ENCODE measurements around the gene ATP13A1. TPM values are rescaled to one million over a fixed set of nuclear protein-coding genes. Genes with fewer than 3 reads are reported as not detected.

The ATP13A1 gene
- total RNA-seq, 4 donors from 2014 or later: 90.5 to 196 (median 171) TPM

DNA sequence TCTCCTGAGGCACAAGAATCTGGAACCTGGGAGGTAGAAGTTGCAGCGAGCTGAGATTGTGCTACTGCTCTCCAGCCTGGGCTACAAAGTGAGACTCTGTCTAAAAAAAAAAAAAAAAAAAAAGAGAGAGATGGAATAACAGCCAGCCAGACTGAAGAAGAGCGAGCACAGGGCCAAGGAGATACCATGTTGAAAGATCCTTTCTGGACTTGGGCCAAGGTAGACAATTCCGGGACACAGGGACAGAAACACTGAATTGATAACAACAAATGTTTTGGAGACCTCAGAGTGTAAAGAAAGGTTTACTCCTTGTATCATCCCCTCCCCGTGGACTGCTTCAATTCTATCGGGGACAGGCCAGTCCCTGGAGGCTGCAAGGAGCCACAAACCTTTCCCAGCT is 40.1 kb downstream of the ATP13A1 start:
- H3K9me3 ChIP-seq: no peaks in the 10 kb centered on the region
- TF ChIP-seq POLR2AphosphoS5 (IDR thresholded peaks at IDR 0.05) (no peak), EP300 (IDR thresholded peaks at IDR 0.05) (no peak), POLR2A (IDR thresholded peaks at IDR 0.05) (no peak)
- TF ChIP-seq, protein P1, sequence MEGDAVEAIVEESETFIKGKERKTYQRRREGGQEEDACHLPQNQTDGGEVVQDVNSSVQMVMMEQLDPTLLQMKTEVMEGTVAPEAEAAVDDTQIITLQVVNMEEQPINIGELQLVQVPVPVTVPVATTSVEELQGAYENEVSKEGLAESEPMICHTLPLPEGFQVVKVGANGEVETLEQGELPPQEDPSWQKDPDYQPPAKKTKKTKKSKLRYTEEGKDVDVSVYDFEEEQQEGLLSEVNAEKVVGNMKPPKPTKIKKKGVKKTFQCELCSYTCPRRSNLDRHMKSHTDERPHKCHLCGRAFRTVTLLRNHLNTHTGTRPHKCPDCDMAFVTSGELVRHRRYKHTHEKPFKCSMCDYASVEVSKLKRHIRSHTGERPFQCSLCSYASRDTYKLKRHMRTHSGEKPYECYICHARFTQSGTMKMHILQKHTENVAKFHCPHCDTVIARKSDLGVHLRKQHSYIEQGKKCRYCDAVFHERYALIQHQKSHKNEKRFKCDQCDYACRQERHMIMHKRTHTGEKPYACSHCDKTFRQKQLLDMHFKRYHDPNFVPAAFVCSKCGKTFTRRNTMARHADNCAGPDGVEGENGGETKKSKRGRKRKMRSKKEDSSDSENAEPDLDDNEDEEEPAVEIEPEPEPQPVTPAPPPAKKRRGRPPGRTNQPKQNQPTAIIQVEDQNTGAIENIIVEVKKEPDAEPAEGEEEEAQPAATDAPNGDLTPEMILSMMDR (IDR thresholded peaks at IDR 0.05): no peak
- H3K36me3 ChIP-seq: peaks cover 8% of the 10 kb centered on the region
- DNase-seq (ENCODE audit: low spot score in 2 of 2): no peak
- peaks cover 23% of the 10 kb centered on the region for H3K4me1 ChIP-seq
- H3K4me3 ChIP-seq: no peak overlapping the region
- 60% methylated on average over 5 of the region's 5 CpGs for WGBS
- H3K27me3 ChIP-seq: no peaks in the 10 kb centered on the region
- no peak overlapping the region for H3K27ac ChIP-seq

DNA sequence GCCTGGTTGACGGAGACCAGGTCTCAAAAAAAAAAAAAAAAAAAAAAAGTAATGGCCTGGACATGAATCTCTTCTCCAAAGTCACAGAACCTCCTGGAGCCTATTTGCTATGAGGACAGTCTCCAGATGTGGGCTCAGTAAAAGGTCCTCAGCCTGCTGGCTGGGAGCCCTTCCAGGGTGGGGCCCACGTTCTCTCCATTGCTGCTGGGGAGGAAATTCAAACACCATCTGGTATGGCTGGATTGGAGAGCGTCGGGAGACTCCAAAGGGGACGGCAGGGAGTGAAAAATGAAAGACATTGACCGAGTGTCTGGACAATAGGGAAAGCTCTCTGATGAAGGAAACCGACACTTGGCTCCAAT is 43.6 kb downstream of the ATP13A1 start:
- WGBS: 81% methylated on average over 7 of the region's 7 CpGs
- Histone ChIP-seq H3K27ac (no peak overlapping the region), H3K36me3 (peaks cover 8% of the 10 kb centered on the region), H3K4me1 (peaks cover 17% of the 10 kb centered on the region), H3K27me3 (no peaks in the 10 kb centered on the region), H3K9me3 (no peaks in the 10 kb centered on the region), H3K4me3 (no peak overlapping the region)
- no peak for DNase-seq (ENCODE audit: low spot score in 2 of 2)
- no peak for TF ChIP-seq POLR2A (IDR thresholded peaks at IDR 0.05)
- no peak for TF ChIP-seq POLR2AphosphoS5 (IDR thresholded peaks at IDR 0.05)
- no peak for TF ChIP-seq EP300 (IDR thresholded peaks at IDR 0.05)
- TF ChIP-seq, protein P1 (IDR thresholded peaks at IDR 0.05): no peak

DNA sequence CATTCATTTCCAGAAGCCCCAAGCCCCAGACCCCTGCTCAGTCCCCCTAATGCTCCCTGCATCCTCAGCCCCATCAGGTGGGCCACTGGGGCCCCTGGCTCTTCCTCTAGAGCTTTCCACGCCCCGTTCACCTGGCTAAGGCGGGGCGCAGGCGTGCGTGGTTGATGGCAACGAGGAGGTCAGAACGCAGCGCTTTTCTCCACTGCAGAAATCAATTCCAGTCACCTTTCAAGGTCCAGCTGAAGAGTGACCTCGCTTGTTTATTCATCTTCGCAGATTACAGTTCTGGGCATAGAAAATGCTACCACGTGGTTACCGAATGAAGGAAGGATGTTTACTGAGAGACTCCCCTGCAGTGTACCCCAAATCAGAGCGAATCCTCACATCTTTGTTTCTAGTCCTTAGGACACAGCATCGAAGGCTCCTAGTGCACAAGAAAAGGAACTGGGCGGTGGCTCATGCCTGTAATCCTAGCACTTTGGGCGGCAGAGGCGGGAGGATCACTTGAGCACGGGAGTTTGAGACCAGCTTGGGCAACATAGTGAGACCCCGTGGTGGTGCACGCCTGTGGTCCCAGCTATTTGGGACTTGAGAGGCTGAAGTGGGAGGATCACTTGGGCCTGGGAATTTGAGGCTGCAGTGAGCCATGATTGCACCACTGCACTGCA is 44.2 kb downstream of the ATP13A1 start:
- H3K4me1 ChIP-seq: peaks cover 17% of the 10 kb centered on the region
- no peaks in the 10 kb centered on the region for H3K27me3 ChIP-seq
- WGBS: 57% methylated on average over 21 of the region's 21 CpGs
- H3K9me3 ChIP-seq: no peaks in the 10 kb centered on the region
- no peak for TF ChIP-seq EP300 (IDR thresholded peaks at IDR 0.05)
- no peak for TF ChIP-seq POLR2A (IDR thresholded peaks at IDR 0.05)
- no peak for TF ChIP-seq POLR2AphosphoS5 (IDR thresholded peaks at IDR 0.05)
- TF ChIP-seq, protein P1 (IDR thresholded peaks at IDR 0.05): no peak
- DNase-seq (ENCODE audit: low spot score in 2 of 2): no peak
- peak overlapping the region; percentile 60 for H3K4me3 ChIP-seq
- no peak overlapping the region for H3K27ac ChIP-seq
- peaks cover 7% of the 10 kb centered on the region for H3K36me3 ChIP-seq

DNA sequence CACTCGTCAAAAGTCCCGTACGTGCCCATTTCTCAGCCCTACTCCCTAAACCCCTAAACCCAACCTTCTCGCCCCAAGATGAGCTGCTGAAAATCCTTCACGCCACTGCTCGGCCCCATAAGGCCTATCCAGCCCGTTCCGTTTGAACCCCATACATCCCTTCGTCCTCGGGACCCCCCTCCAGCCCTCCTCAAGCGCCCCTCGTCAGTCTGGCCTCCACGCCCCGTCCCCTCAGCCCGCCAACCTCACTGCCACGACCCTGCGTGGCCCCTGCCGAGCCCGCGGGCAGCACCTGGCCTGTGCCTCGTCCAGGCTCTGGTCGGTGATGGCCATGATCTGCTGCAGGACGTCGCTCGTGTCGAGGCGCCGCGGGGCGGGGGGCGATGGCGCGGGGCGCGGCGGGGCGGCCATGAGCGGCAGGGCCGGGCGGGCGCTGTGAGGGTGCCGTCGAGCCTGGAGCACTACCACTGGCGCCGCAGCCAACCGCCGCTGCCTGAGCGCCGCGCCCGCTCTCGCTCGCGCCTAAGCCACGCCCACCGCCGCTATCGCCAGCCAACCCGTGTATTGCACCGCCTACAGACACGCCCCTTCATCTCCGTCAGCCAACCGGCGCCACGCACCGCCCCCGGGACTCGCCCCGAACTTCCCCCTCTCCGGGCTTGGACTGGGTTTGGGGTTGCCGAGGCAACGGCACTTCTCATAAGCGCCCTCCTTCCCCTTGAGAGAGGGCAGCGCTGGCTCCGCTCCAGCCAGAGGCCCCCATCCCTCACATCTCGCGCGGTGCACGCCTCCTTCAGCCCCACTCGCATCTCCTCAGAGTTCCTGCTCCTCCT is 45.0 kb downstream of the ATP13A1 start, which contains the start of gene PBX4:
Gene PBX4, minus strand, starts transcription at position 469 of the 833 bp plus-strand sequence. Its CDS starts 58 bp downstream, at position 411.
- peak; percentile 97 for DNase-seq (ENCODE audit: low spot score in 2 of 2)
- TF ChIP-seq EP300 (IDR thresholded peaks at IDR 0.05) (no peak), POLR2A (IDR thresholded peaks at IDR 0.05) (peak in 1 of 2 donors; percentile 43)
- no peaks in the 10 kb centered on the region for H3K27me3 ChIP-seq
- no peaks in the 10 kb centered on the region for H3K9me3 ChIP-seq
- no peak within 1 kb of the TSS for H3K27ac ChIP-seq
- WGBS: 4% methylated on average over 58 of the region's 80 CpGs
- H3K36me3 ChIP-seq: no peaks in the 10 kb centered on the region
- H3K4me1 ChIP-seq: peaks cover 21% of the 10 kb centered on the region
- peak within 1 kb of the TSS; percentile 60 for H3K4me3 ChIP-seq

DNA sequence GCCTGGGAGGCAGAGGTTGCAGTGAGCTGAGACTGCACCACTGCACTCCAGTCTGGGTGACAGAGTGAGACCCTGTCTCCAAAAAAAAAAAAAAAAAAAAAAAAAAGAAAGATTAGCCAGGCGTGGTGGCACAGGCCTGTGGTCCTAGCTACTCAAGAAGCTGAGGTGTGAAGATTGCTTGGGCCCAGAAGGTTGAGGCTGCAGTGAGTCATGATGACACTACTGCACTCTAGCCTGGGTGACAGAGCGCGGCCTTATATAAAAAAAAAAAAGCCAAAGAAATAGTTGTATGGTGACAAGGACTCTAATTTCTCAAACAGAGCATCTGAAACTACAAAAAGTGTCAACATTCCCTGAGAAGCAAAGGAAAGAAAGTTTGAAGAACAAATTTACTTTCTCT is 48.4 kb downstream of the ATP13A1 start:
- Histone ChIP-seq H3K4me3 (no peak overlapping the region), H3K4me1 (peaks cover 26% of the 10 kb centered on the region), H3K36me3 (no peaks in the 10 kb centered on the region), H3K27ac (no peak overlapping the region), H3K27me3 (no peaks in the 10 kb centered on the region), H3K9me3 (no peaks in the 10 kb centered on the region)
- WGBS: 90% methylated on average over 3 of the region's 3 CpGs
- no peak for TF ChIP-seq POLR2AphosphoS5 (IDR thresholded peaks at IDR 0.05)
- TF ChIP-seq POLR2A (IDR thresholded peaks at IDR 0.05): no peak
- TF ChIP-seq, protein P1 (IDR thresholded peaks at IDR 0.05): no peak
- no peak for TF ChIP-seq EP300 (IDR thresholded peaks at IDR 0.05)
- no peak for DNase-seq (ENCODE audit: low spot score in 2 of 2)
